ENCODE data around the gene KCNIP4.

KCNIP4 gene

DNA sequence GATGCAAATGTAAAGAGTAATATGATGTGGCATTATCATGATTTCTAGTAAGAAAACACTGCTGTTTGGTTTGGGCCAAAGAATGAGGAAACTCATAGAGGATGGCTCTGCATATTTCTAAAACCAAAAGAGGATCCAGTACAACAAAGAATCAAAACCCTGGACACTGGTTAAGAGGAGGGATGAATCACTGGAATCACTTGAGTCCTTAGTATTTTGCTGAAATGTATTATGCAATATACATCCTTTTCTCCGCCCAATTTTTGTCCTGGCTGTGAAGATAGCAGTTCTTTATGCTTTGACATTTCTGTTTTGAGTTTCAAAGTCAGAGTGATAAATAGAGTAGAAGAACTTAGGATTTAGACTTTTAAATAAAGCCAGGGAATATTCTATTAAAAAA lies 902.4 kb downstream of the KCNIP4 start:
- no peak for DNase-seq (ENCODE audit: low spot score)

DNA sequence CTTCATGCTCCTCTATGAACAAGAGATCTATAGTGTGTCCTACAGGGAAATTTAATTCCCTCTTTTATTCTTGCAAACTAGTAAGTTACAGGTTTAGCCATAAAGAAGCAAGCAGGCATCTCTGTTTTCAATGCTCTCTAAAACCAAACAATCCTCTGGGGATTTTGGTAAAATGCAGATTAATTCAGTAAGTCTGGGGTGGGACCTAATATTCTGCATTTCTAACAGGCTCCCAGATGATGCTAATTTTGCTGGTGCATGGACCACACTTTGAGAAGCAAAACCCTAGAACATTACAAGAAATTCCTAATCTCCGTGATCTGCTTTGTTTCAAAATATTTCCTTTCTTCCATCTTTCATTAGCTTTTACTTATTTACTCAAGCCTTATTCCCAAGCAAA lies 903.5 kb downstream of the KCNIP4 start:
- no peak for DNase-seq (ENCODE audit: low spot score)

DNA sequence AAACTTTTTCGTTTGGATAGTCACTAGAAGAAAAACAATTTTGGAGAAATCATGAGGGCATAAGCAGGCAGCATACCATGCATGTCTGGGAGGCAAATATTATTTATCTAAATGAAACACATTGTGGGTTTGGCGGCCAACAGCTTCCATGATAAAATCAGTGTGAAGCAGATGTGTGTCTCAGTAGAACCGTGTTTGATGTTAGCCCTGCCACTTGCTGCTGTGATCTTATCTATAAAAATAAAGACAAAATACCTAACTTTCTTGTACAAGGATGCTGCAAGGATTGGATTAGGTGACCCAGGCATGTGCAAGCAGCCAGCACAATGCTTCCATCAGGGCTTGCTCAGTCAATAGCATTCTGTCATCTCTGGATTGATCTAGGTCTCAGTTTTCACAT lies 906.9 kb downstream of the KCNIP4 start:
- DNase-seq (ENCODE audit: low spot score), result no peak

DNA sequence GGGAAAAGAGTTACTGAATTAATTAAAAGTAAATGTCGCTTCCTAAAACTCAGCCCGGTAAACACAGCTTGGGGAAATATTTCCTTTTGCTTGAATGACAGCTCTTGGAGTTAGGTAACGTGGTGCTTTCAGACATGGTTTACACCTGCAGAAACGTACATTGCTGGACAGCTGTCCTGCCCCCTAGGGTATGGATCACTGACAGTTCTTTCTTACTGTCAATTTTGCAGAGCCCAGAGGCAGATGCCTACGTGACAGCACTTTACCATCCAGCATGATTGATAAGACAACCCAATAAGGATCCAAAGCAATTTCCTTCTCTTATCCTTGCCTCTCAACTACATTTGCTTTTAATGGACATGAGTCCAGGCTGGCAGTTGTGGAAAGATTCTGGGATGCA lies 913.8 kb downstream of the KCNIP4 start:
- no peak for DNase-seq (ENCODE audit: low spot score)

DNA sequence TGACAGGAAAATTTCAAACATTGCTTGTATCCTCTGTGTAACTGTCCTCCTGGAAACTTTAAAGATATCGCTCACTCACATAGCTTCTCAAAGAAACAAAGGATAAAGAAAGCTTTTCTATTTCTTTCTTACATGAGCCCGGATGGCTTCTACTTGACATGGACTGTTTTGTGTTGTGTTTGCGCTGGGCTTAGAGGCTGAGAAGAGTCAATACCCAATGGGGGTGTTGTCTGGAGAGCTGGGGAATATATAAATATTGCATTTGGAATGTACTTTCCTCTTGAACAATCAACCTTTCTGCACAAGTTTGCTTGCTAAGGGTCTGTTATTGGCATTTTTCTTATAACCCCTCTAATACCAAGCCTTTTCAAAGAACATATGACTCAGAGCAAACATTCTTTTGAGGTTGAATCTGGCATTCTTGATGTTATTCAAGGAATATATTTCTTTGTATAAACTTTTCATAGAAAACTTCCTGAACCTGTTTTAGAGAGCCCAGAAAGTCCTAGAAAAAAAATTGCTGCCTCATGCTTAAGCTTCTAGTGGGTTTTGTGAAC lies 916.4 kb downstream of the KCNIP4 start:
- DNase-seq (ENCODE audit: low spot score), result no peak

DNA sequence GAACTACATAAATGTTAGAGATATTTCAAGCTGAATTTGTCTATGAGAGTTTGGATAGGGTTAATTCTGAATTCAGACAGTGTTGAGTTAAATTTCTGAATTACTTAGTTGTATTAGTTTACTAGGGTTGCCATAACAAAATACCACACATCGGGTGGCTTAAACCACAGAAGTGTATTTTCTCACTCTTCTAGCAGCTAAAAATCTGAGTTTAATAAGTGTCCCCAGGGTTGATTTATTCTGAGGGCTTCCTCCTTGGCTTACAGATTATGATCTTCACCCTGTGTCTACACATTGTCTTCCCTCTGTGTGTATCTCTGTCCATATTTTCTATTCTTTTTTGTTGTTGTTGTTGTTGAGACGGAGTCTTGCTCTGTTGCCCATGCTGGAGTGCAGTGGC lies 929.8 kb downstream of the KCNIP4 start:
- no peak for DNase-seq (ENCODE audit: low spot score)

DNA sequence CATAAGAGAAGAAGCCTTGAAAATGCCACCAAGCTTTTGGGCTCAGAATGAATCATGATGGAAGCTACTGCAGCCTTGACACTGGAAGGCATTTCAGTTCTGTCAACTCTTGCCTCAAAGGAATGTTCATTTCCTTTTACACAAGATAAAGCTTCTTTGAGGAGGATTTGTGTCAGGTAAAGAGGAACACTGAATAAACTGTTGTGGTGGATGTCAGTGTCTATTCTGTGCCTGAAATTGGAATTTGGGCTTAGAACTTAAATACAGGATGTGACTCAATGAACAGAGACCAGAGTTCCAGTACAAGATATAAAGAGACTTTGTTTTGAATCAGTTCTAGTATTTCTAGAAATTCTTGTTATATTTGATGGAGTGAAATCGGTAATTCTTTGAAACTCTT lies 935.1 kb downstream of the KCNIP4 start:
- DNase-seq (ENCODE audit: low spot score), result no peak

DNA sequence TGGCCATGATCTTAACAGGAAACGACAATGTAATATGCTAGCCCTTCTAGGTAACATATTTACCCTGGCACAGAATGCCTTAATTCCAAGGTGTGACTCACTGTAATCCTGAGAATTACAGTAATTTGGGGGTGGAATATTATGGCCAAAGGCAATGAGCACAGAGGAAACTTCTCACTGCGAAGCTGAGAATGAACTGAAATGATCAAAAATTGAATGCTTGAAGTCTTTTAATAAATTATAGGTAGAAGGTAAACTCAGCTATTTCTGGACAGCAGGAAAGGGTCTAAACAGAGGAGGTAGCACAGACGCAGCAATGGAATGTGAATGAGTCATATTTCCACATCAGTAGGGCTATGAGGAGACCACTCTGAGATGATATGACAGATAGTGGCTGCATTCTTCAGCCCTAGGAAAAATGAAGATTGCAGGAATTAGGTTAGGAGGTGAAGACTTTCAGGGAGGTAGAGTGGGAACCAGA lies 935.7 kb downstream of the KCNIP4 start:
- no peak for DNase-seq (ENCODE audit: low spot score)

DNA sequence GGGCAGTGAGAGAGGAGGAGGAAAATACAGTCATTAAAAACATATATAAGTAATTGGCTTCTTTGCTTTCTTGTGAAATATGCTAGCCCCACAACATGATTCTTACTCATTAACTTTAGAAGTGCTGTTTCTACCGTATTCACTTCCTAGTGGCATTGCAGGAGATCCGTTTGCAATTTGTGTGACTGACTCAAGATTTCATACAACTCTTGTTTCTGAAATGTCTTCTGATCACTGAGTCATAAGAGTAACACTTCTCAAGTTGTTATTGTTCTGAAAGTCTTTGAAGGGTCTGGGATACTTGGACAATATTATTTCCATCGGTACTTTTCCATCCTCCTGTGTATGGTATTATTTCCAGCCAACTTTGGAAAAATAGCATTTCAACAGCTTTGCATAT lies 937.5 kb downstream of the KCNIP4 start:
- DNase-seq (ENCODE audit: low spot score), result no peak

DNA sequence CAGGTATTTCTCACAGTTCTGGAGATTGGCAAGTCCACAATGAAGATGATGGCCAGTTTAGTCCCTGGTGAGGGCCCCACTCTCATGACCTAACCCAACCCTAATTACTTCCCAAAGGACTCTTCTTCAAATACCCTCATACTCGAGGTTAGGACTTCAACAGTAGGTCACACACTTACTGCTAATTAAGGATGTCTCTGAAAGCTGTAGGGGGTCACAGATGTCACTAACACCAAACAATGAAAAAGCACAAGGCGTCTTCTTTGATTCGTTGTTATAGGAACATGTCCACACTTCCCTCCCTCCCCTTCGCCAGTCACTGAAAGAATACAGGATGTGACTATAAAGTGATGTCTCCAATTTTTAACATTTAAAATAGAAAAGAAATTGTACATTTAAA lies 938.6 kb downstream of the KCNIP4 start:
- no peak for DNase-seq (ENCODE audit: low spot score)

DNA sequence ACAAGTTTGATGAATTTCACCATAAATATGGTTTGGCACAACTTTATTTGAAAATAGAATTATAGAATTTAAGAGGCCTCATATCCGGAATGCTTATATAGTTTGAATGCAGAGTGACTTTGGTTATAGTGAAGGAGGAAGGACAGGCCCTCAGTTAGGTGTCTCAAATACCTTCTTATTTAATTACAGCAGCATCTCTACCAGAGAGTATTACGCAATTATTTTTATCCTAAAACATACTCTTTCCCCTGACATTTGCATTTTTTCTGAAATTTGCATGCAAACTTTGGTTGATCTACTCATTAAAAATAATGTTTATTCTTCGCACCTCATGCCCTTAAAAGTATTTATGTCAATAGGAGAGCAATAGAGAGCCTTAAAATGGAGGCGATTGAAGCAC lies 942.9 kb downstream of the KCNIP4 start:
- no peak for DNase-seq (ENCODE audit: low spot score)

DNA sequence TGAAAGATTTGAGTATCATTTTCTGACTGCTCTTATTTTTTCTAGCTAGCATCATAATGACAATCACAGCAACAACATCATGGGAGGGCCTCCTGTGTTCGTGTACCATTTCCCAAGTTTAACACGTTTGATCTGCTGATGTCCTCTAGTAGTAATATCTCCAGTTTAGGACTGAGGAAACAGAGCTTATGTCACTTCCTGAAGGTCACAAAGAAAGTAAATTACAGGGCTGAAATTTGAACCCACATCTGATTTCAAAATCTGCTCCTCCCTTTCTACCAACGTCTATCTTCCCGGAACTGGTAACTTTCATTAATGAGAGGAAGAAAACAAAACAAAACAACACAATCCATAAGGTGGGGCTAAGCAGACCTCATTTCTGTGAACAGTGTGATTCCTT lies 945.6 kb downstream of the KCNIP4 start:
- no peak for DNase-seq (ENCODE audit: low spot score)

DNA sequence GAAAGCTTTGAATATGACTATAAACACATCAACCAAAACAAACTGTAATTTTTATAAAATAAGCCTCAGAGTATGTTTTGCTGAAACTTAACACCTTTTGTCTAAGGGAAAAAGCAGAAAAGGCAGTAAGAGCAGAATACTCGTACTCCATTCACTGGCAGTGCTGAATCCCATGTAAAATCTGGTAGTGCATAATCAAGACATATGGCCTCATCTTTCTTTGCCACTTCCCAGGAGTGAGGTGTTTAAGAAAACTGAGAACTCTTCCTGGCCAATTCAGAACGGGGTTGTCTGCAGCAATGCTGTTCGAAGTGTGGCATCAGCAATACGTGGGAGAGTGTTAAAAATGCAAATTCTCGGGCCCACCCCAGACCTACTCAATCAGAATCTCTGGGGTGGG lies 946.3 kb downstream of the KCNIP4 start:
- no peak for DNase-seq (ENCODE audit: low spot score)

DNA sequence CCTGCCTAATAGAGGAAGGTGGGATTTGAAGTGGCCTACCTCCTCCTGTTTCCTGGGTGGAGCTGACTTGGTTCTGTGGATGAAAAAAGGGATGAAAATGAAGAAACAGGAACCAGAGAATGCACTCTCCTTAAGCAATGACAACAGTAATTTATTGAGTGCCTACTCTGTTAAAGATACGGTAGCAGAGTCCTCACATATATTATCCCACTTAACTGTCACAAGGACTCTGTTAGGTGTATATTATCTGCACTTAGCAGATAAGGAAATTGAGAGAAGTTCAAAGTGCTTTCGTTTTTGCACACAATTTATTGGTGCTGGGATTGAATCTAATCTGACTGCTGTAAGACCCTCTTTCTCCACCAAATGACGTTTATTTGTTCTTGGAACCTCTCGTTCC lies 947.1 kb downstream of the KCNIP4 start:
- no peak for DNase-seq (ENCODE audit: low spot score)

DNA sequence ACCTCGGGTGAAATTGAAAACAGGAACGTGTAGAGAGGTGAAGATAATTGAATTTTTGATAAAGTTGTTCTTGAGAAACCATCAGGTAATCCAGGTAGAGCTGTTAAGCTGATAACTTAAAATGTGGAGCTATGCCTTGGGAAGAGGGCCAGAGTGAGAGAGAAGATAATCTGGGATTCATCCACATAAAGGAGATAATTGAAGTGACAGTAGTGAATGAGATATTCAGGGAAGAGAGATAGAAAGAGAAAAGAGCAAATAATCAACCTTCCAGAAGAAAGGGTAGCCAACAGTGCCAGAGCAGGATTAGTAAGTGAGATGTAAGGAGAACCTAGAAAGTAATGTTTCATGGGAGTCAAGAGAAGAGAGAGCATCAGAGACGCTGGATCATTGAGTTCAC lies 950.7 kb downstream of the KCNIP4 start:
- no peak for DNase-seq (ENCODE audit: low spot score)

DNA sequence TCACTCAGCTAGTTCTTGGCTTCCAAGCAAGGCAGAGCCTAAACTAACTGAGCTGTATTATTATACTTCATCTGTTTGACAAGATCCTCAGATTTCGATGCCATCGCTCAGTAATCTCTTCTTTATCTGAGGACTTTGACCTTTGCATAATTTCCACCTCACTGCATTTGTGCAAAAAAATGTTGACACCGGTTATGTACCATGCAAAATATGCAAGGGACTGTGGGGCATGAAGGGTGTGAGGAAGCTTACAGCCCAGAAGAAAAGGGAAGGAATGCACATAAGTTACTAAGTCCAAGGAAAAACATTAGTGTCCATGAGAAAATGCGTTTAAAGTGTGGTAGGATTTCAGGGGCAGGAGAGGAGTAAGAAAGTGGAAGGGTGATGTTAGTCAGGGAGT lies 953.0 kb downstream of the KCNIP4 start:
- DNase-seq (ENCODE audit: low spot score), result no peak

DNA sequence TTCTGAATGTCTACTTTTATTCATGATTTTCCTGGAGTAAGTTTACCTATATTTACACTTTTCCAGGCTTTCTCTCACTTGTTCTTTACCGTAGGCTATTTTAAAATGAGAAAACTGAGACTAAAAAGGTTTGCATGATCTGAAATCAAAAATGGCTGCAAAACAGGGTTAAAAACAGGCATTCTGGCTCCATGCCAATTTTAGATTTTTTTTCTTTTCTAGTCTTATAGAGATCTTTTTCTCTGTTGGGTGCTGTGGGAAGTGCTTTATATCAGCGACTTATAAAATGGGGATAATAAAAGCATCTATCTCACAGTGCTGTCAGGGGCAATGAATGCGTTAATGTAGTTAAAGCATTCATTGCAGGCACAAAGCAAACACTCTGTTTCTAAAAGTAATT lies 953.6 kb downstream of the KCNIP4 start:
- no peak for DNase-seq (ENCODE audit: low spot score)

DNA sequence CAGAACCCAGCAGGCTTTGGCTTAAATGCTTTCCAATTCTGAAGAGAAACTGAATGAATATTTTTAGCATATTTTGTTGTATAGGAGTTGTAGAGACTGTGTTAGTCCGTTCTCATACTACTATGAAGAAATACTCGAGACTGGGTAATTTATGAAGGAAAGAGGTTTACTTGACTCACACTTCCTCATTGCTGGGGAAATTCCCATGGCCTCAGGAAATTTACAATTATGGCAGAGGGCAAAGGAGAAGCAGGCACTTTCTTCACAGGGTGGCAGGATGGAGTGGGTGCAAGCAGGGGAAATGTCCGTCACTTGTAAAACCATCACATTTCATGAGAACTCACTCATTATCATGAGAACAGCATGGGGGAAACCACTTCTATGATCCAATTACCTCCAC lies 956.6 kb downstream of the KCNIP4 start:
- DNase-seq (ENCODE audit: low spot score), result no peak

DNA sequence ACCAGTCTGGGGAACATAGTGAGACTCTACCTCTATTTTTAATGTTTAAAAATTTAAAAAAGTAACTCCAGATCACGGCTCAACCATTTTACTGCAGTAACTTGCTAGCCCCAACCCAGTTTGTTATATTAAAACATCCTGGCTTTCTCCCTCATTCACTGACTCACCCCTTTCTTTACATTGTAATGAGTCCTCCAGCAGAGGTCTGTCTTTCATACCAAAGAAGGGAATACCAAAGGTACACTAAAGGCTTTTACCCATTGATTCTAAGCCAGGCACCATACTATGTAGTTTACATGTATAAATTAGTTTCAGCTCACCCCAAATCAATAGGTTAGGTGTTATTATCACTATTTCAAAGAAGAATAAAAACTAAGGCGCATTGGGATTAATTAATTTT lies 961.4 kb downstream of the KCNIP4 start:
- no peak for DNase-seq (ENCODE audit: low spot score)

DNA sequence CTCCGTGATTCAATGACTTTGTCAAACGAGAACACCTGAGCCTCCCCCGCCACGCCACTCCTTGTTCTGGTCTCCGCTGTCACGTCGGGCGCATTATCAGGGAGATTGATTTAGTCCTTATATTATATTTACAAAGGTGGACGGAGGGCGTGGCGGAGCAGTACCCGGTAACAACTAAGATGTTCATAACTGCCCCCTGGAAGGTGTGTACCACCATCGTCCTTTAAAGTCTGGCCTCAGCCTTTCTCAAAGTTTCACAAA lies 964.1 kb downstream of the KCNIP4 start:
- no peak for DNase-seq (ENCODE audit: low spot score)

DNA sequence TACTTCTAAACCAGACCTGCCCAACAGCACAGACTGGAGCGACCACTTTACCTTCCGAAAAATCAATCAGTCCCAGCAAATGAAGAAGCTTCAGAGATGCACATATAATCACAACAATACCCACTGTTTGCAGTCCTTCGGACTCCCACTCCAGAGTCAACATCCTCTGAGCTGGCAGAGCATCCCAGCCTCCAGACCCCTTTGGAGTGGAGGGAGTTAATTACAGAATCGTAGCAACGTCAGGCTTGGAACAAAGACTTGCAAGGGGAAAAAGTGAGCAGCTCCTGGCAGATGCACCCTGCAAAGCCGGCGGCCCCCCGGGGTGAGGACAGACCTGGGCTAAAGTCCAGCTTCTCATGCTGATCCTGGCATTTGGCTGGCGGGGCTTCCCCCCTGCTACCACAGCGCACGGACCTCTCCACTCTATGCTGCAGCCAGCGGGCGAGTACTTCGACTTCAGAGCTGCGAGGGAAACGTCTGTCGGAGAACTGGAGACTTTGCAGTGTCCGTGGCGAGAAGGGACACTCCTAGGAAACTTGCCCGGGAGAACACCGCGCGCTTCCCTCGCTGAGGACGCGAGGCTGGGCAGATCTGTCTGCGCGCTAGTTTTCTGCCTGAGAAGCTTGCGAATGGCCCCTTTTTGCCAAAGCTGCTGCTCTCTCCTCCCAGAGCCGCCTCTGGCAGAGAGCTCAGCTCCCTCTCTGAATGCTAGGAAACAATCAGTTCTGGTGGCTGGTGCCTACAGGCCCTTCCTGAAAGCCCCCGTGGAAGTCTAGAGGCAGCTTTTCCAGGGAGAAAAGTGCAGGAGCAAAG lies 964.6 kb downstream of the KCNIP4 start:
- DNase-seq (ENCODE audit: low spot score), result no peak

DNA sequence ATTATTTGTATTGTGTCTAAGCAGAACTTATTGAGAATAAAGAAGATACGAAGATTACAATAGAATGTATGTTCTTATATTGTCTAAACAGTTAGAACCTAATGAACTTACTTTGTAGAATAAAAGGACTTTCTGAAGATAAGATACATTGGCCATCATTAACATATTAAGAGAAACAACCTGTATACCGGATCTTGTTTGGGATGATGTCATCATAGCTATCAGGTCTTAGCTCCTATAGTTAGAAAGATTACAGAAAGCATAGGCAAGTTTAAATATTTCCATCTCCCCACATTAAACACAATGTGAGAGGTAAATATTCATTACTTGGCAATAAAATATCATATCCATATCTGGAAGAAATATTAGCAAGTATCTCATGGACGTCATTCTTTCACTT lies 966.0 kb downstream of the KCNIP4 start:
- no peak for DNase-seq (ENCODE audit: low spot score)

DNA sequence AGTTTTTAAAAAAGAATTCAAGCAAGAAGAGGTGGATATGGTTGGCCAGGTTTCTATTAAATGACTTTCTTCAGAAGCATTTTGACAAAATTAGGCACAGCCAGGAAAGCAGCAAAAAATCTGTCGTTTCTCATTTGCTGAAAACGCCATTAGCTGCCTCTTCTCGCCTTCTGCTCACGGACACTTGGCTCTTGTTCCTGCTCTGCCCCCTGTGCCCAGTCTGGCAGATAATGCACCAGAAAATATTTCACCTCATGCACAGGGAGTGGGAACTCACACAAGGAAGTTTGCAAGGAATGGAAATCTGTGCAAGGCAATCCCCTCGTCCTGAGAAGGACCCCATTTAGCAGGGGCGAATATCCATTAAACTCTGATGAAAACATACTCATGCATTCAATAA lies 988.3 kb downstream of the KCNIP4 start:
- no peak for DNase-seq (ENCODE audit: low spot score)

DNA sequence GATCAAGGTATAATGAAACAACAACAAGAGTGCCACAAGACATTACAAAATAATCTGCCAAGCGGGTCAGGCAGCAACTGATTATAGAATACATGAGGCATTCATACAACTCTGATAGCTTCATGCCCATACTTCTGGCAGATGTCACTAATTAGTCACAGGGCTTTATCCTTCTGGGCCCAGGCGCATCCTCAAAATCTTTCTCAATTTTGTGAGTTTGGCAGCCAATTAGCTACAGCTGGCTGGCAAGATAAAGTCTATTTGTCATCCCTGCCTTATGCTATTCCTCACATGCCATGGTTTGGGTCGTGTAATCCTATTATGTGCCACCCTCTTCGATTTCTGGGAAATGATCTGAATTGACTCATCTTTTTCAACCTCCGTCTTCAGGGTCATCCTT lies 994.0 kb downstream of the KCNIP4 start:
- DNase-seq (ENCODE audit: low spot score), result no peak

All from CD4-positive, alpha-beta T cell treated with Interleukin-6 at 100 ng/mL for 8 hours (primary cell).